Endothelial cell of umbilical vein (primary cell): ENCODE data around the gene PRKAR1B.

Source experiments
- CTCF ChIP-seq, 2 donors: IDR thresholded peaks; 1 replicate in 1 of 2; 2 replicates in 1 of 2; pipeline ENCODE4 v1.5.1; 2011; ENCODE audit warnings: low read length in 2 of 2, mild to moderate bottlenecking in 2 of 2, moderate library complexity in 2 of 2, control low read depth in 1 of 2, inconsistent platforms in 1 of 2, low read depth in 1 of 2; ENCODE audit not compliant: insufficient read depth in 1 of 2; ENCODE audit errors: extremely low read depth in 1 of 2
- EZH2 ChIP-seq: IDR thresholded peaks from 2 replicates; pipeline ENCODE4 v1.6.1; 2012; ENCODE audit warnings: borderline replicate concordance, low read depth, mild to moderate bottlenecking, moderate library complexity, low read length, inconsistent platforms; ENCODE audit not compliant: severe bottlenecking
- FOS ChIP-seq: IDR thresholded peaks from 2 replicates; pipeline ENCODE4 v1.6.1; 2011; ENCODE audit warnings: mild to moderate bottlenecking, low read length, moderate library complexity, borderline replicate concordance; ENCODE audit not compliant: insufficient read depth
- GATA2 ChIP-seq: IDR thresholded peaks from 2 replicates; pipeline ENCODE4 v1.7.0; 2011; ENCODE audit warnings: low read depth, mild to moderate bottlenecking, moderate library complexity, mixed read lengths, low read length; ENCODE audit not compliant: insufficient read length, insufficient read depth
- JUN ChIP-seq: IDR thresholded peaks from 2 replicates; pipeline ENCODE4 v1.6.1; 2011; ENCODE audit warnings: borderline replicate concordance, low read depth; ENCODE audit not compliant: insufficient read length, insufficient read depth
- MAX ChIP-seq: IDR thresholded peaks from 2 replicates; pipeline ENCODE4 v1.6.1; 2011; ENCODE audit not compliant: insufficient read depth, insufficient read length
- MYC ChIP-seq: IDR thresholded peaks from one replicate; pipeline ENCODE4 v1.6.1; 2011; ENCODE audit warnings: mild to moderate bottlenecking, low read depth, low read length
- POLR2A ChIP-seq: IDR thresholded peaks from 2 replicates; pipeline ENCODE4 v1.6.1; 2012; ENCODE audit warnings: low read depth, mild to moderate bottlenecking, control low read depth, low read length
- POLR2AphosphoS5 ChIP-seq: IDR thresholded peaks from 2 replicates; pipeline ENCODE4 v1.6.1; 2012; ENCODE audit warnings: low read depth, mild to moderate bottlenecking, control low read depth, low read length, moderate library complexity; ENCODE audit not compliant: insufficient read depth

- TF ChIP-seq POLR2AphosphoS5, result no peak
- no peak for TF ChIP-seq CTCF (IDR thresholded peaks at IDR 0.05; ENCODE audit: extremely low read depth in 1 of 2, insufficient read depth in 1 of 2, low read depth in 1 of 2, low read length in 2 of 2)
- TF ChIP-seq EZH2, result no peak
- TF ChIP-seq MYC, result no peak
- no peak for TF ChIP-seq POLR2A
- TF ChIP-seq JUN, result no peak
- no peak for TF ChIP-seq MAX
- no peak for TF ChIP-seq FOS
- TF ChIP-seq GATA2, result no peak
Observed at GRCh38 chr7:509426-510130, 217.5 kb downstream of the PRKAR1B start.
